ENCODE data around the gene PDIA2. TPM values are rescaled to one million over a fixed set of nuclear protein-coding genes. Genes with fewer than 3 reads are reported as not detected.

Gene PDIA2
- total RNA-seq, 1 donor from 2014 or later: not detected

Other genes with a start within 250 kb of the PDIA2 start
- 64.8 and 67.3 TPM in 2 replicates for gene POLR3K, start 229.6 kb upstream of the PDIA2 start, total RNA-seq
- gene SNRNP25, start 229.3 kb upstream of the PDIA2 start, total RNA-seq: 77.5 and 83.1 TPM in 2 replicates
- 1.2 and 1.6 TPM in 2 replicates for gene RHBDF1, start 210.5 kb upstream of the PDIA2 start, total RNA-seq
- gene MPG, start 204.9 kb upstream of the PDIA2 start, total RNA-seq: 77.7 and 78.6 TPM in 2 replicates
- 53.0 and 57.1 TPM in 2 replicates for gene NPRL3, start 144.5 kb upstream of the PDIA2 start, total RNA-seq
- gene HBZ, start 130.5 kb upstream of the PDIA2 start, total RNA-seq: not detected in 2 replicates
- gene HBM, start 117.2 kb upstream of the PDIA2 start, total RNA-seq: not detected in 2 replicates
- 0.32 TPM in 1 of 2 replicates, not detected in the other for gene HBA2, start 110.3 kb upstream of the PDIA2 start, total RNA-seq
- 0.55 TPM in 1 of 2 replicates, not detected in the other for gene HBA1, start 106.5 kb upstream of the PDIA2 start, total RNA-seq
- 0.39 and 0.62 TPM in 2 replicates for gene HBQ1, start 102.7 kb upstream of the PDIA2 start, total RNA-seq
- 91.0 and 93.5 TPM in 2 replicates for gene LUC7L, start 53.7 kb upstream of the PDIA2 start, total RNA-seq
- gene FAM234A, start 48.3 kb upstream of the PDIA2 start, total RNA-seq: 30.3 TPM in 2 replicates
- 0.30 and 0.46 TPM in 2 replicates for gene RGS11, start 7.2 kb upstream of the PDIA2 start, total RNA-seq
- 0.82 TPM in 1 of 2 replicates, not detected in the other for gene ARHGDIG, start 2.6 kb upstream of the PDIA2 start, total RNA-seq
- 28.1 and 29.1 TPM in 2 replicates for gene AXIN1, start 69.6 kb downstream of the PDIA2 start, total RNA-seq
- 92.5 and 92.9 TPM in 2 replicates for gene MRPL28, start 87.4 kb downstream of the PDIA2 start, total RNA-seq
- 34.3 and 36.7 TPM in 2 replicates for gene PGAP6, start 98.8 kb downstream of the PDIA2 start, total RNA-seq
- gene NME4, start 114.0 kb downstream of the PDIA2 start, total RNA-seq: 78.4 and 84.2 TPM in 2 replicates
- gene DECR2, start 118.7 kb downstream of the PDIA2 start, total RNA-seq: 18.9 and 20.9 TPM in 2 replicates
- 45.7 and 47.2 TPM in 2 replicates for gene RAB11FIP3, start 142.5 kb downstream of the PDIA2 start, total RNA-seq
- 101 and 103 TPM in 2 replicates for gene CAPN15, start 244.5 kb downstream of the PDIA2 start, total RNA-seq

Data from activated T-helper 2 cell treated with anti-CD3 and anti-CD28 coated beads, Interferon-gamma antibody, Interleukin-2, Interleukin-4, amounts not matched to agents 10 μg/mL and 5 μg/mL and 100 μg/mL, durations not matched to agents 14 hours and 24 hours and 36 hours (primary cell).